ENCODE data around the gene ISOC2. TPM values are rescaled to one million over a fixed set of nuclear protein-coding genes. Genes with fewer than 3 reads are reported as not detected.

ISOC2 gene
- total RNA-seq, 1 donor from 2014 or later: 33.2 TPM

- FAIRE-seq: no peak
Measured at GRCh38 chr19:55484593-55485438, 23.4 kb upstream of the ISOC2 start, which contains the start of gene NAT14. Gene NAT14 (plus strand): TSS chr19:55485188. CDS start chr19:55485709, 521 bp downstream.

GRCh38 chr19:55483706-55484592 is 22.5 kb upstream of the ISOC2 start:
- peak overlapping the region; percentile 75 for H3K4me3 ChIP-seq (ENCODE audit: low read depth, low read length)
- no peak for TF ChIP-seq CTCF (IDR thresholded peaks at IDR 0.05; ENCODE audit: insufficient read depth, low read length, severe bottlenecking)
- no peak for DNase-seq (ENCODE audit: low read depth)
- peaks cover 6% of the 10 kb centered on the region for H3K36me3 ChIP-seq (ENCODE audit: control insufficient read depth, insufficient read depth, low read length)
- H3K27me3 ChIP-seq (ENCODE audit: control insufficient read depth, insufficient read depth, low read length): no peaks in the 10 kb centered on the region
- FAIRE-seq: no peak

More at GRCh38 chr19:55484593-55485438, 23.4 kb upstream of the ISOC2 start, which contains the start of gene NAT14:
- H3K27me3 ChIP-seq (ENCODE audit: control insufficient read depth, insufficient read depth, low read length): peaks cover 2% of the 10 kb centered on the region
- H3K36me3 ChIP-seq (ENCODE audit: control insufficient read depth, insufficient read depth, low read length): peaks cover 6% of the 10 kb centered on the region
- H3K4me3 ChIP-seq (ENCODE audit: low read depth, low read length): peak within 1 kb of the TSS; percentile 75
- no peak for DNase-seq (ENCODE audit: low read depth)
- TF ChIP-seq CTCF (IDR thresholded peaks at IDR 0.05; ENCODE audit: insufficient read depth, low read length, severe bottlenecking): no peak

- Histone ChIP-seq H3K27me3 (ENCODE audit: control insufficient read depth, insufficient read depth, low read length) (no peaks in the 10 kb centered on the region), H3K36me3 (ENCODE audit: control insufficient read depth, insufficient read depth, low read length) (peaks cover 6% of the 10 kb centered on the region), H3K4me3 (ENCODE audit: low read depth, low read length) (no peak overlapping the region)
- no peak for DNase-seq (ENCODE audit: low read depth)
- TF ChIP-seq CTCF (IDR thresholded peaks at IDR 0.05; ENCODE audit: insufficient read depth, low read length, severe bottlenecking): no peak
- FAIRE-seq: no peak
Measured at GRCh38 chr19:55482967-55483705, 21.7 kb upstream of the ISOC2 start.

- H3K27me3 ChIP-seq (ENCODE audit: control insufficient read depth, insufficient read depth, low read length): no peaks in the 10 kb centered on the region
- FAIRE-seq: no peak
- TF ChIP-seq CTCF (IDR thresholded peaks at IDR 0.05; ENCODE audit: insufficient read depth, low read length, severe bottlenecking): no peak
- peaks cover 6% of the 10 kb centered on the region for H3K36me3 ChIP-seq (ENCODE audit: control insufficient read depth, insufficient read depth, low read length)
- no peak overlapping the region for H3K4me3 ChIP-seq (ENCODE audit: low read depth, low read length)
- DNase-seq (ENCODE audit: low read depth): no peak
Measured at GRCh38 chr19:55482156-55482961, 20.9 kb upstream of the ISOC2 start.

- H3K36me3 ChIP-seq (ENCODE audit: control insufficient read depth, insufficient read depth, low read length): peaks cover 6% of the 10 kb centered on the region
- H3K27me3 ChIP-seq (ENCODE audit: control insufficient read depth, insufficient read depth, low read length): no peaks in the 10 kb centered on the region
- H3K4me3 ChIP-seq (ENCODE audit: low read depth, low read length): no peak overlapping the region
- FAIRE-seq: no peak
- DNase-seq (ENCODE audit: low read depth): no peak
- TF ChIP-seq CTCF (IDR thresholded peaks at IDR 0.05; ENCODE audit: insufficient read depth, low read length, severe bottlenecking): no peak
Measured at GRCh38 chr19:55481794-55482155, 20.3 kb upstream of the ISOC2 start.
